CD8-positive, alpha-beta memory T cell (primary cell): ENCODE data around the gene TAS2R41. TPM values are rescaled to one million over a fixed set of nuclear protein-coding genes. Genes with fewer than 3 reads are reported as not detected.

Experiments
- CTCF ChIA-PET: fragments of 350-600 bp; sonication (Branson Sonifier 250); formaldehyde crosslinking; loops from one replicate; lab custom pipeline; 2021; ENCODE audit warnings: antibody characterized with exemption; lab: Charles Lee
- POLR2A ChIA-PET: fragments of 350-600 bp; sonication (Branson Sonifier 250); formaldehyde crosslinking; loops from one replicate; lab custom pipeline; 2021; ENCODE audit warnings: antibody characterized with exemption; lab: Charles Lee
- DNase-seq, 5 donors: peaks; one replicate each; pipeline versions ENCODE4 v3.0.0 to v3.0.0-alpha.2; 2020 to 2022; ENCODE audit warnings: mixed read lengths in 1 of 5
- H3K27ac ChIP-seq: one replicate; pipeline ENCODE4 v1.7.0; 2013; ENCODE audit warnings: low read depth, mild to moderate bottlenecking, low read length, moderate library complexity
- H3K27me3 ChIP-seq: 2 replicates; pipeline ENCODE4 v1.7.0; 2013; ENCODE audit warnings: low read length, mild to moderate bottlenecking; ENCODE audit not compliant: insufficient read depth, poor library complexity, severe bottlenecking
- H3K36me3 ChIP-seq: 2 replicates; pipeline ENCODE4 v1.7.0; 2013; ENCODE audit warnings: mild to moderate bottlenecking, low read length, moderate library complexity; ENCODE audit not compliant: insufficient read depth
- H3K4me1 ChIP-seq: 2 replicates; pipeline ENCODE4 v1.7.0; 2013; ENCODE audit warnings: mild to moderate bottlenecking, low read length, moderate library complexity; ENCODE audit not compliant: insufficient read depth
- H3K4me3 ChIP-seq: 2 replicates; pipeline ENCODE4 v1.7.0; 2013; ENCODE audit warnings: mild to moderate bottlenecking, low read length
- H3K9me3 ChIP-seq: 2 replicates; pipeline ENCODE4 v1.7.0; 2013; ENCODE audit warnings: mild to moderate bottlenecking, low read length
- H3K27ac Mint-ChIP-seq, 8 donors: one replicate each; pipeline ENCODE4 v1.8.0; 2020 to 2021; ENCODE audit warnings: mixed read lengths in 8 of 8, mild to moderate bottlenecking in 6 of 8, inconsistent platforms in 3 of 8, moderate library complexity in 3 of 8
- H3K27me3 Mint-ChIP-seq, 2 donors: one replicate each; pipeline ENCODE4 v1.8.0; 2020 to 2021; ENCODE audit warnings: mixed read lengths in 2 of 2, mild to moderate bottlenecking in 1 of 2, moderate library complexity in 1 of 2
- H3K36me3 Mint-ChIP-seq, 3 donors: one replicate each; pipeline ENCODE4 v1.8.0; 2020 to 2021; ENCODE audit warnings: mixed read lengths in 3 of 3, inconsistent platforms in 1 of 3, mild to moderate bottlenecking in 1 of 3
- H3K4me1 Mint-ChIP-seq, 3 donors: one replicate each; pipeline ENCODE4 v1.8.0; 2020 to 2021; ENCODE audit warnings: mixed read lengths in 3 of 3, inconsistent platforms in 1 of 3, mild to moderate bottlenecking in 1 of 3
- H3K4me3 Mint-ChIP-seq, 7 donors: one replicate each; pipeline ENCODE4 v1.8.0; 2020 to 2021; ENCODE audit warnings: mixed read lengths in 7 of 7, mild to moderate bottlenecking in 6 of 7, moderate library complexity in 4 of 7, inconsistent platforms in 2 of 7
- H3K9me3 Mint-ChIP-seq, 5 donors: one replicate each; pipeline ENCODE4 v1.8.0; 2020 to 2022; ENCODE audit warnings: mixed read lengths in 5 of 5, mild to moderate bottlenecking in 3 of 5, moderate library complexity in 2 of 5, inconsistent platforms in 1 of 5
- polyA plus RNA-seq: library from polyadenylated mRNA; unstranded; fragments of 300-500 nt; fragmentation: Illumina TruSeq; gene quantifications from one replicate; pipeline ENCODE4 v1.2.3, GENCODE V29; 2021
- total RNA-seq, 2 experiments: library from RNA; stranded (reverse); gene quantifications; one replicate each; pipeline ENCODE4 v1.2.3, GENCODE V29; 2021

Gene TAS2R41
- total and polyA plus RNA-seq, 3 experiments from 2014 or later, result not detected

DNA sequence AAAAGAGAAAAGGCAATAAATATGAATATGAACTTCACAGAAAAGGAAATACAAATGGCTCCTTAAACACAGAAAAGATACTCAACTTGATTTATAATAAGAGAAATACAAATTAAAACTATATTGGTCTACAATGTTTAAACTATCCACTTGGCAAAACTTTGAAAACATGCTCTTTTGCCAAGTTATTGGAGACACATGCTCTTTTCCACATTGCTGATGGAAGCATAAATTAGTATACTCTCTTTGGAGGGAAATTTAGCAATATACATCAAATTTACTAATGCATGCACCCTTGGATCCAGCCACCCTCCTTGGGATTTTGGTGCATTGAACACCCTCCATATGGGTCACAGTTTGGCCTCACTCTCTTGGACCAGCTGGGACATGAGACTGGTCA lies 26.6 kb upstream of the TAS2R41 start:
- H3K4me1 Mint-ChIP-seq, result no peaks in the 10 kb centered on the region
- CTCF ChIA-PET, result no interaction called here

DNA sequence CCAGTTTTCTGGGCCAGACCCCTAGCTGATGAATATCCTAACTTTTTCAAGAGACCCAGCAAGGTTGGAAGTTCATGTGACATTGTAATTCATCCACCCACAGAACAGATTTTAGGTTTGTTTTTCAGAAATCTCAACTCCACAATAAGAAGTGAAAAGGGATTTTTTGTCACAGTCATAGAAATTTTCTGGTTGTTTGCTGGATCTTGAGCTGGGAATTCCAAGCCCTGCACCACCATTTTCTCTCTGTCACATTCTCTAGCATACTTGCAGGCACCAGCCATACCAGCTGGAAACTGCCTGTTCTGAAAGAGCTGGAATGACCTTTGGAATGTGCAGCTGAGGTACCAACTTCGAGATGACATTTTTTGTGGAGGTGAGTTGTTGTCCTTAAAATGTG lies 25.9 kb upstream of the TAS2R41 start:
- H3K9me3 ChIP-seq, result no peaks in the 10 kb centered on the region
- no peaks in the 10 kb centered on the region for H3K36me3 ChIP-seq
- Mint-ChIP-seq H3K36me3 (no peaks in the 10 kb centered on the region), H3K27me3 (peaks cover 3 to 7% of the 10 kb centered on the region in 2 donors), H3K9me3 (no peaks in the 10 kb centered on the region), H3K4me3 (no peak overlapping the region), H3K4me1 (no peaks in the 10 kb centered on the region), H3K27ac (no peak overlapping the region)
- ChIA-PET CTCF (no interaction called here), POLR2A (no interaction called here)
- H3K4me3 ChIP-seq, result no peak overlapping the region
- DNase-seq, result no peak
- peaks cover 3% of the 10 kb centered on the region for H3K4me1 ChIP-seq
- no peak overlapping the region for H3K27ac ChIP-seq
- no peaks in the 10 kb centered on the region for H3K27me3 ChIP-seq

More for the DNA sequence above, 26.6 kb upstream of the TAS2R41 start:
- POLR2A ChIA-PET, result no interaction called here
- DNase-seq, result no peak
- Histone ChIP-seq H3K27ac (no peak overlapping the region), H3K4me1 (peaks cover 3% of the 10 kb centered on the region), H3K4me3 (no peak overlapping the region), H3K36me3 (no peaks in the 10 kb centered on the region), H3K9me3 (no peaks in the 10 kb centered on the region), H3K27me3 (no peaks in the 10 kb centered on the region)
- H3K4me3 Mint-ChIP-seq, result no peak overlapping the region
- H3K27ac Mint-ChIP-seq, result no peak overlapping the region
- H3K27me3 Mint-ChIP-seq, result peaks cover 3 to 7% of the 10 kb centered on the region in 2 donors
- no peaks in the 10 kb centered on the region for H3K9me3 Mint-ChIP-seq
- no peaks in the 10 kb centered on the region for H3K36me3 Mint-ChIP-seq

DNA sequence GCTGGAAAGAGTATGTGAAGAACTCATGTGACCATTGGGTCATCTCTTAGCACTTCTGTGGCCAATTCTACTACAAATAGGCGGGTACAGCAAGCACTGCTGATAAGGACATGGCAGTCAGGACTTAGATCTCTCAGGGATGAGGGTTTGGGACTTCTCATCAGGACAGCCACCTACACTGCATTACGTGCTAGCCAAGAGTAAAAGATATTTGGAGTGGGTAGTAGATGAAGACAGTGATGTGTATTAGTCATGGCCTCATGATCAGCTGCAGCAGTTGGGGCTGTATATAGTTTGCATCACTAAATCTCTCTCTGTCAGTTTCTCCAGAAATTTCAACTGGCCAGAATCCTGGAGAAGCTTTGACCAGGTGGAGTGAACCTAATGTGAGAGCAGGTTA lies 25.2 kb upstream of the TAS2R41 start:
- H3K36me3 Mint-ChIP-seq, result no peaks in the 10 kb centered on the region
- no peak overlapping the region for H3K4me3 Mint-ChIP-seq
- Histone ChIP-seq H3K27me3 (no peaks in the 10 kb centered on the region), H3K9me3 (no peaks in the 10 kb centered on the region), H3K4me1 (peaks cover 3% of the 10 kb centered on the region), H3K4me3 (no peak overlapping the region), H3K27ac (no peak overlapping the region), H3K36me3 (no peaks in the 10 kb centered on the region)
- H3K27ac Mint-ChIP-seq, result no peak overlapping the region
- peaks cover 4 to 9% of the 10 kb centered on the region in 2 donors for H3K27me3 Mint-ChIP-seq
- no peak for DNase-seq
- POLR2A ChIA-PET, result interaction anchor here (0.6 kb wide), 1 partner anchor 36 kb away, joined by 13 read pairs; no protein-coding TSS in a partner anchor
- no peaks in the 10 kb centered on the region for H3K4me1 Mint-ChIP-seq
- H3K9me3 Mint-ChIP-seq, result no peaks in the 10 kb centered on the region
- CTCF ChIA-PET, result no interaction called here

DNA sequence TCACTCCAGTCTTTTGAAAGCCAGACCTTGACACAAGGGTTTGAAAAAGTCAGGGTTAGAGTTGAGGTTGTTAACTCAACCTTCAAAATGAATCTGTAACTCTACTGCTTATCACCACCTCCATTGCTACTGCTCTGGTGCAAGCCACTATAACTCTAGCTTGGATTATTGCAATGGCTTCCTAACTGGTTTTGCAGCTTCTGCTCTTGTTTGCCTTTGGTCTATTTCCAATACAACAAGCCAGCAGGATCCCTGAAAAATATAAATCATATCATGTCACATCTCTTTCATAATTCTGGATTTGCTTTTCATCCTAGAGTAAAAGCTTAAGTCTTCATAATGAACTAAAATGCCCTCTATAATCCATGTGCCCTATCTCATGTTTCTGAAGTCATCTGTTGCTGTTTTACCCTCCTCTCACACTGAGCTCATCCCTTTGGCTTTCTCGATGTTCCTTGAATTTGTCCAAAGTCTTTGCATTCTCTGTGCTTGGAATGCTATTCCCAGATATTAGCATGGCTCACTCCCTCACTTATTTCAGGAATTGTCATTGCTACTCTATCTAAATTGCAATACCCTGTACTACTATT lies 23.5 kb upstream of the TAS2R41 start:
- Mint-ChIP-seq H3K36me3 (no peaks in the 10 kb centered on the region), H3K9me3 (no peaks in the 10 kb centered on the region), H3K4me3 (no peak overlapping the region), H3K27me3 (peaks cover 7% of the 10 kb centered on the region in 2 donors), H3K27ac (no peak overlapping the region), H3K4me1 (no peaks in the 10 kb centered on the region)
- no peak overlapping the region for H3K4me3 ChIP-seq
- no peaks in the 10 kb centered on the region for H3K27me3 ChIP-seq
- H3K9me3 ChIP-seq, result no peaks in the 10 kb centered on the region
- ChIA-PET CTCF (no interaction called here), POLR2A (no interaction called here)
- H3K4me1 ChIP-seq, result peaks cover 3% of the 10 kb centered on the region
- H3K27ac ChIP-seq, result no peak overlapping the region
- H3K36me3 ChIP-seq, result no peaks in the 10 kb centered on the region
- DNase-seq, result no peak

DNA sequence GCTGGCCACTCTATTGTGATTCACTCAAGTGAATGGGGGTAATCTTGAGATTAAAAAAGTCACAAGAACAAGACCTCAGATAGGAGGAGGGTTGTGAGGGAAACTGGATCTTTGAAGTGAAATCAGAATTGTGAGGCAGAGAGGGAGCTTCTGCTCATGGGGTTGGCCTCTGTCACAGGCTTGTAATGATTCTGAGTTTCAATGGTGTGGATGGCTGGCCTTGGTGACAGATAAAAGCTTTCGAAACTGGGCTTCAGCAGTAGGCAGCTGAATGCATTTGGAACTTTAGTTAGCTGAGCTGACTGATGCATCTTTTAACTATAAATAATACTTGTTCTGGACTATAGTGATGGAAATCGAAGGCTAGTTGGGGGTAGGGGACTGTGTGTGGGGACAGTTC lies 22.2 kb upstream of the TAS2R41 start:
- Mint-ChIP-seq H3K36me3 (no peaks in the 10 kb centered on the region), H3K4me3 (no peak overlapping the region), H3K27ac (no peak overlapping the region), H3K9me3 (no peaks in the 10 kb centered on the region), H3K4me1 (no peaks in the 10 kb centered on the region), H3K27me3 (peaks cover 7% of the 10 kb centered on the region in 2 donors)
- Histone ChIP-seq H3K4me3 (no peak overlapping the region), H3K36me3 (no peaks in the 10 kb centered on the region), H3K4me1 (peaks cover 3% of the 10 kb centered on the region), H3K27me3 (no peaks in the 10 kb centered on the region), H3K27ac (no peak overlapping the region), H3K9me3 (no peaks in the 10 kb centered on the region)
- CTCF ChIA-PET, result interaction anchor here (1.4 kb wide), 1 partner anchor 215 kb away, joined by 4 read pairs; no protein-coding TSS in a partner anchor
- DNase-seq, result no peak
- POLR2A ChIA-PET, result no interaction called here

DNA sequence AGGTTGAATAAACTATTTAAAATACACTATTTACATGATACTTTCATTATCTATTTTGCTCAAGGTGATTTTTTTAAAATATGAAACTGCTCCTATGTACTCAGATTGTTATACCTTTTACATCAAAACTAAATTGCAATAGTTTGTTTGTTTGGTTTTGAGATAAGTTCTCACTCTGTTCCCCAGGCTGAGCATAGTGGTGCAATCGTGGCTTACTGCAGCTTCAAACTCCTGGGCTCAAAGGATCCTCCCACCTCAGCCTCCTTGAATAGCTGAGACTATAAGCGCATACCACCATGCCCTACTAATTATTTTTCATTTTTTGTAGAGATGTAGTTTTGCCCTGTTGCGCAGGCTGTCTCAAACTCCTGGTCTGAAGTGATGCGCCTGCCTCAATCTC lies 21.7 kb upstream of the TAS2R41 start:
- ChIA-PET CTCF (interaction anchor here (1.4 kb wide), 1 partner anchor 215 kb away, joined by 4 read pairs; no protein-coding TSS in a partner anchor), POLR2A (no interaction called here)
- Histone ChIP-seq H3K36me3 (no peaks in the 10 kb centered on the region), H3K27ac (no peak overlapping the region), H3K27me3 (no peaks in the 10 kb centered on the region), H3K4me3 (no peak overlapping the region), H3K9me3 (no peaks in the 10 kb centered on the region), H3K4me1 (peaks cover 3% of the 10 kb centered on the region)
- H3K4me1 Mint-ChIP-seq, result no peaks in the 10 kb centered on the region
- H3K36me3 Mint-ChIP-seq, result no peaks in the 10 kb centered on the region
- H3K27ac Mint-ChIP-seq, result no peak overlapping the region
- no peaks in the 10 kb centered on the region for H3K9me3 Mint-ChIP-seq
- peaks cover 7% of the 10 kb centered on the region in 2 donors for H3K27me3 Mint-ChIP-seq
- no peak for DNase-seq
- no peak overlapping the region for H3K4me3 Mint-ChIP-seq

DNA sequence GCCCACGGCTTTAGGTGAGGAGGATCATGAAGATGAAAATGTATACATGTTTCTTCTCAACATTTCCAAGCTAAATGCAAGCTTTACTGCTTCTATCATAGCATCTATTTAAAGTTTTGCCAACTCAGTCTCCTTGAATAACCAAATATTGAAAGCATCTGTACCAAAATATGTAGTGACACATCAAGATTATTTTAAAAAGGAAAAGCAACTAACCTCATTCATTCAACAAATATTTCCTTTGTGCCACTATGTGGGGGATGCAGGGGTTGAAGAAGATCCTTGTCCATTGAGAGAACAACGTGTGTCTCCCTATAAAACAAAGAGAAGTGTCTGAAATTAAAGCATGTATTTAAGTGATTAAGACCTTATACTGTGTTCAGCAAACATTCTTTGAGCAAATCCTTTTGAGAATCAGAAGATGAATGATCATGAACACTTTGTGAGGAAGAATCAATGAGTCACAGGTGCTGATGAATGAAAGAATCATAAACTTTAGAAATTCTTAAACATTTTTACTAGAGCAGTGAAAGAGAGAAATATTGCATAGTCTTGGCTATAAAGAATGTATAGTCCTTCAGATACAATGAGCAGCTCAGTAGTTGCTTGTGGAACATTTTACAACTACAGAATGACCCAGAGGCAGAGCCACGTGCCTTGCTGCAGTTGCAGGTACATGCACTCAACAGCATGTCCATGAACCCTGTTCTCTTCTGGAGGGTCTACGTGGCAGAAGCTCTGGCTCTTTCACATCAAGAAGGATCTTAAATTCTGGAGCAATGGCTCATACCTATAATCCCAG lies 20.5 kb upstream of the TAS2R41 start:
- Mint-ChIP-seq H3K4me3 (no peak overlapping the region), H3K4me1 (no peaks in the 10 kb centered on the region), H3K27ac (peak overlapping the region in 1 of 8 donors; percentile 68), H3K9me3 (peaks cover 0 to 4% (median 0%) of the 10 kb centered on the region in 5 donors), H3K36me3 (no peaks in the 10 kb centered on the region), H3K27me3 (peaks cover 4 to 7% of the 10 kb centered on the region in 2 donors)
- ChIA-PET CTCF (interaction anchor here (1.4 kb wide), 1 partner anchor 217 kb away, joined by 4 read pairs; no protein-coding TSS in a partner anchor), POLR2A (no interaction called here)
- H3K27ac ChIP-seq, result no peak overlapping the region
- no peak overlapping the region for H3K4me3 ChIP-seq
- no peaks in the 10 kb centered on the region for H3K9me3 ChIP-seq
- DNase-seq, result no peak
- no peaks in the 10 kb centered on the region for H3K36me3 ChIP-seq
- H3K27me3 ChIP-seq, result no peaks in the 10 kb centered on the region
- H3K4me1 ChIP-seq, result peaks cover 3% of the 10 kb centered on the region

DNA sequence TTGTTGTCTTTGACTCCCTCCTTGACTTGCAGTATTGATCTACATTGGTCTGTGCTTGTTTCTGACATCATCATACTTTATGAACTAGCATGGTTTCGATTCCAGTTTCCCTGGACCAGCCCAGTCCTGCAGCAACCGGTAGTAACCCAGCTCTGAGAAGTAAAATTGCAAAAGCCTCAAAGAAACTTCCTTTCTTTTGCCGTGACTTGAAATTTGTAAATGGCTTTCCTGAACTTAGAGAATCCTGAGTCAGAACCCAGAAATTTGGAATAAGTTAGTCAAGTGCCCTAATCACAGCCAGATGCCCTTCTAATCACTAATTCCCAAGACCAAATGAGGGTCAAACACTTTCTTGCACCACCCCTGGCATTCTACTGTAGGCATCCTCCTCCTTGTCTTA lies 19.4 kb upstream of the TAS2R41 start:
- Histone ChIP-seq H3K9me3 (no peaks in the 10 kb centered on the region), H3K4me3 (no peak overlapping the region), H3K4me1 (no peaks in the 10 kb centered on the region), H3K27me3 (no peaks in the 10 kb centered on the region), H3K36me3 (no peaks in the 10 kb centered on the region), H3K27ac (no peak overlapping the region)
- Mint-ChIP-seq H3K36me3 (no peaks in the 10 kb centered on the region), H3K27me3 (peaks cover 4 to 7% of the 10 kb centered on the region in 2 donors), H3K4me1 (no peaks in the 10 kb centered on the region), H3K27ac (peak overlapping the region in 1 of 8 donors; percentile 26), H3K4me3 (no peak overlapping the region), H3K9me3 (peaks cover 0 to 4% (median 0%) of the 10 kb centered on the region in 5 donors)
- ChIA-PET POLR2A (no interaction called here), CTCF (no interaction called here)
- no peak for DNase-seq
